Measurements from ENCODE around the gene HSF2BP. TPM values are rescaled to one million over a fixed set of nuclear protein-coding genes. Genes with fewer than 3 reads are reported as not detected.
"Not testable (repeated sequence)": the region's sequence is repeated elsewhere in the genome, so short reads cannot be mapped to it uniquely, and the experiment has no call there.

The HSF2BP gene
- total RNA-seq = under 1 TPM; 0.66 to 0.68 TPM
- polyA plus RNA-seq = under 1 TPM; 0.22 to 0.64 (median 0.29) TPM
- 0.95 to 2.5 (median 1.8) reads per million in 6 experiments for total RNA-seq

- Mint-ChIP-seq H3K9me3 (no peaks in the 10 kb centered on the region), H3K36me3 (peaks cover 0 to 32% (median 5%) of the 10 kb centered on the region in 3 donors), H3K4me3 (peak within 1 kb of the TSS; percentile 81 to 98 (median 94)), H3K27ac (peak within 1 kb of the TSS; percentile 92 to 98 (median 96)), H3K27me3 (no peaks in the 10 kb centered on the region), H3K4me1 (peaks cover 21 to 50% (median 45%) of the 10 kb centered on the region in 4 donors)
- DNase-seq = peak; percentile 73 to 87 (median 78)
- POLR2A ChIA-PET = interaction anchor here (0.6 to 1.5 kb wide), 7 partner anchors 34 to 767 kb away, joined by 3 to 5 read pairs (median 3); partner anchors contain the start of gene NDUFV3
- ATAC-seq = peak; percentile 83 to 89
These were observed at the start of gene HSF2BP, which contains the start of gene RRP1B for GRCh38 chr21:43659136-43660000. TSS of gene HSF2BP (minus strand) at chr21:43659488. CDS start at chr21:43658096, 1,392 bp downstream. TSS of gene RRP1B (plus strand) at chr21:43659560. CDS start at chr21:43659665, 105 bp downstream.

GRCh38 chr21:43708745-43709381 is 49.6 kb upstream of the HSF2BP start:
- ATAC-seq (no peak), DNase-seq (no peak)
- Mint-ChIP-seq H3K4me1 (no peaks in the 10 kb centered on the region), H3K36me3 (no peaks in the 10 kb centered on the region), H3K4me3 (no peak overlapping the region), H3K27me3 (peaks cover 0 to 2% (median 0%) of the 10 kb centered on the region in 5 donors), H3K27ac (no peak overlapping the region), H3K9me3 (no peaks in the 10 kb centered on the region)
- POLR2A ChIA-PET = no interaction called here

GRCh38 chr21:43707462-43707861 is 48.2 kb upstream of the HSF2BP start:
- Mint-ChIP-seq H3K4me3 (no peak overlapping the region), H3K27me3 (peaks cover 0 to 2% (median 0%) of the 10 kb centered on the region in 5 donors), H3K9me3 (no peaks in the 10 kb centered on the region), H3K4me1 (peaks cover 3 to 10% (median 10%) of the 10 kb centered on the region in 4 donors), H3K27ac (no peak overlapping the region), H3K36me3 (no peaks in the 10 kb centered on the region)
- DNase-seq (no peak), ATAC-seq (no peak)
- POLR2A ChIA-PET = interaction anchor here (1.2 kb wide), 1 partner anchor 22 kb away, joined by 3 read pairs; no protein-coding TSS in a partner anchor

- DNase-seq (peak in 7 of 10 donors; percentile 12 to 40 (median 24)), ATAC-seq (peak; percentile 81 to 82)
- Mint-ChIP-seq H3K27me3 (no peaks in the 10 kb centered on the region), H3K9me3 (peaks cover 0 to 5% (median 0%) of the 10 kb centered on the region in 9 donors), H3K4me1 (peaks cover 10 to 20% (median 12%) of the 10 kb centered on the region in 4 donors), H3K36me3 (peaks cover 0 to 2% (median 0%) of the 10 kb centered on the region in 3 donors), H3K27ac (peak overlapping the region in 5 of 10 donors; percentile 17 to 70 (median 57)), H3K4me3 (peak overlapping the region; percentile 40 to 85 (median 62))
- POLR2A ChIA-PET = no interaction called here
These were observed 44.0 kb upstream of the HSF2BP start for GRCh38 chr21:43703035-43703880.

- POLR2A ChIA-PET = no interaction called here
- H3K27me3 Mint-ChIP-seq = no peaks in the 10 kb centered on the region
- peak; percentile 10 to 28 for ATAC-seq
- H3K36me3 Mint-ChIP-seq = peaks cover 0 to 4% (median 3%) of the 10 kb centered on the region in 3 donors
- no peak for DNase-seq
- H3K4me1 Mint-ChIP-seq = peaks cover 11 to 23% (median 15%) of the 10 kb centered on the region in 4 donors
- peak overlapping the region in 5 of 10 donors; percentile 17 to 70 (median 57) for H3K27ac Mint-ChIP-seq
- peak overlapping the region; percentile 40 to 85 (median 62) for H3K4me3 Mint-ChIP-seq
- peaks cover 0 to 9% (median 2%) of the 10 kb centered on the region in 9 donors for H3K9me3 Mint-ChIP-seq
These were observed 43.4 kb upstream of the HSF2BP start for GRCh38 chr21:43702785-43703034.

- Mint-ChIP-seq H3K9me3 (peaks cover 0 to 14% (median 2%) of the 10 kb centered on the region in 9 donors), H3K27me3 (no peaks in the 10 kb centered on the region), H3K27ac (peak overlapping the region in 2 of 10 donors; percentile 17 to 63), H3K4me3 (peak overlapping the region; percentile 40 to 85 (median 62)), H3K4me1 (peaks cover 11 to 26% (median 18%) of the 10 kb centered on the region in 4 donors), H3K36me3 (peaks cover 0 to 8% (median 7%) of the 10 kb centered on the region in 3 donors)
- DNase-seq (no peak), ATAC-seq (no peak)
- POLR2A ChIA-PET = interaction anchor here (1.4 kb wide), 1 partner anchor 18 kb away, joined by 3 read pairs; no protein-coding TSS in a partner anchor
These were observed 42.9 kb upstream of the HSF2BP start for GRCh38 chr21:43701936-43702784.

GRCh38 chr21:43699933-43700599 is 40.8 kb upstream of the HSF2BP start:
- H3K27ac Mint-ChIP-seq = peak overlapping the region in 2 of 10 donors; percentile 38 to 69
- H3K36me3 Mint-ChIP-seq = peaks cover 7 to 18% (median 18%) of the 10 kb centered on the region in 3 donors

GRCh38 chr21:43699492-43699777 is 40.1 kb upstream of the HSF2BP start:
- DNase-seq, H3K4me3 Mint-ChIP-seq, ATAC-seq, POLR2A ChIA-PET, H3K27me3 Mint-ChIP-seq: not testable (repeated sequence)
- peaks cover 0 to 20% (median 2%) of the 10 kb centered on the region in 9 donors for H3K9me3 Mint-ChIP-seq
- H3K27ac Mint-ChIP-seq = peak overlapping the region in 1 of 10 donors; percentile 37
- H3K4me1 Mint-ChIP-seq = peaks cover 11 to 26% (median 18%) of the 10 kb centered on the region in 4 donors
- H3K36me3 Mint-ChIP-seq = peaks cover 7 to 23% (median 21%) of the 10 kb centered on the region in 3 donors

More at GRCh38 chr21:43699933-43700599, 40.8 kb upstream of the HSF2BP start:
- no peaks in the 10 kb centered on the region for H3K27me3 Mint-ChIP-seq
- POLR2A ChIA-PET = no interaction called here
- H3K4me3 Mint-ChIP-seq = no peak overlapping the region
- H3K9me3 Mint-ChIP-seq = peaks cover 0 to 20% (median 2%) of the 10 kb centered on the region in 9 donors
- ATAC-seq (no peak), DNase-seq (no peak)
- H3K4me1 Mint-ChIP-seq = peaks cover 11 to 26% (median 18%) of the 10 kb centered on the region in 4 donors

GRCh38 chr21:43697758-43698643 is 38.7 kb upstream of the HSF2BP start:
- Mint-ChIP-seq H3K27me3 (no peaks in the 10 kb centered on the region), H3K36me3 (peaks cover 7 to 38% (median 25%) of the 10 kb centered on the region in 3 donors), H3K9me3 (peaks cover 0 to 20% (median 2%) of the 10 kb centered on the region in 9 donors), H3K4me1 (peaks cover 10 to 22% (median 14%) of the 10 kb centered on the region in 4 donors), H3K27ac (peak overlapping the region in 5 of 10 donors; percentile 21 to 80 (median 65)), H3K4me3 (peak overlapping the region in 2 of 10 donors; percentile 5 to 32)
- POLR2A ChIA-PET = interaction anchor here (0.7 kb wide), 1 partner anchor 22 kb away, joined by 3 read pairs; no protein-coding TSS in a partner anchor
- ATAC-seq = peak; percentile 83 to 92
- DNase-seq = peak in 2 of 10 donors; percentile 37 to 48

- Mint-ChIP-seq H3K36me3 (peaks cover 7 to 54% (median 26%) of the 10 kb centered on the region in 3 donors), H3K9me3 (peaks cover 0 to 20% (median 2%) of the 10 kb centered on the region in 9 donors), H3K27ac (peak overlapping the region in 1 of 10 donors; percentile 56), H3K4me3 (no peak overlapping the region), H3K27me3 (no peaks in the 10 kb centered on the region), H3K4me1 (peaks cover 6 to 17% (median 9%) of the 10 kb centered on the region in 4 donors)
- ATAC-seq (no peak), DNase-seq (no peak)
- POLR2A ChIA-PET = no interaction called here
These were observed 36.9 kb upstream of the HSF2BP start for GRCh38 chr21:43696214-43696613.
